K562 (cell line): Measurements from ENCODE around the gene SYNPO. TPM values are rescaled to one million over a fixed set of nuclear protein-coding genes. Genes with fewer than 3 reads are reported as not detected.
A peak's percentile ranks its signal among the peaks of the same experiment; 100 is the strongest.

Experiments
- CBFB ChIP-seq: sonication (generic); formaldehyde crosslinking; IDR thresholded peaks from 2 replicates; pipeline ENCODE4 v1.4.0; 2020; ENCODE audit warnings: mild to moderate bottlenecking, missing genetic modification reagents
- CREB1 ChIP-seq, 2 experiments: sonication (generic) in 1 of 2; formaldehyde crosslinking in 1 of 2; IDR thresholded peaks; 2 replicates each; pipeline versions ENCODE4 v1.6.1 to v1.8.0; 2012 to 2022; ENCODE audit warnings: inconsistent platforms in 1 of 2, mild to moderate bottlenecking in 1 of 2, missing genetic modification reagents in 1 of 2, moderate library complexity in 1 of 2
- CTCFL ChIP-seq: IDR thresholded peaks from 2 replicates; pipeline ENCODE4 v1.6.1; 2011; ENCODE audit warnings: borderline replicate concordance, low read depth, mild to moderate bottlenecking, moderate library complexity, low read length; ENCODE audit not compliant: insufficient read depth, poor library complexity, severe bottlenecking
- EGR1 ChIP-seq: fragments of 450-650 bp; conservative IDR thresholded peaks from 2 replicates; pipeline ENCODE4 v1.6.1; 2017; ENCODE audit warnings: mild to moderate bottlenecking
- FOSL1 ChIP-seq: fragments of 200-800 bp; sonication (Bioruptor generic); conservative IDR thresholded peaks from 2 replicates; pipeline ENCODE4 v1.6.1; 2016; ENCODE audit warnings: missing genetic modification characterization, missing compliant biosample characterization
- FOXP1 ChIP-seq: sonication (generic); formaldehyde crosslinking; IDR thresholded peaks from 2 replicates; pipeline ENCODE4 v1.8.0; 2022; ENCODE audit warnings: mild to moderate bottlenecking, missing genetic modification reagents
- MYC ChIP-seq, 2 experiments: fragments of 250-450 bp in 1 of 2; sonication (Bioruptor Pico) in 1 of 2; IDR thresholded peaks; 2 replicates each; pipeline versions ENCODE4 v1.5.1 to v1.6.1; 2012 to 2021; ENCODE audit warnings: low read depth in 2 of 2, borderline replicate concordance in 1 of 2, improper control_type of control experiment in 1 of 2, low read length in 1 of 2, mild to moderate bottlenecking in 1 of 2, moderate library complexity in 1 of 2
- NCOA6 ChIP-seq: fragments of 450-650 bp; IDR thresholded peaks from 2 replicates; pipeline ENCODE4 v1.6.1; 2017; ENCODE audit warnings: mild to moderate bottlenecking
- PHF8 ChIP-seq: fragments of 200-600 bp; sonication (generic); IDR thresholded peaks from 2 replicates; pipeline ENCODE4 v1.6.1; 2012; ENCODE audit warnings: mixed run types, mild to moderate bottlenecking, inconsistent platforms, low read length, moderate library complexity, borderline replicate concordance
- PML ChIP-seq: IDR thresholded peaks from 2 replicates; pipeline ENCODE4 v1.6.1; 2012; ENCODE audit warnings: low read length, inconsistent platforms
- RB1 ChIP-seq: fragments of 450-650 bp; IDR thresholded peaks from 2 replicates; pipeline ENCODE4 v1.6.1; 2017; ENCODE audit warnings: low read depth, mild to moderate bottlenecking
- U2AF2 ChIP-seq: fragments of 200-400 bp; formaldehyde crosslinking; optimal IDR thresholded peaks from 2 replicates; pipeline ENCODE3; 2017; ENCODE audit warnings: low read depth, mild to moderate bottlenecking, low read length
- ZBTB33 ChIP-seq: sonication (generic); formaldehyde crosslinking; IDR thresholded peaks from 2 replicates; pipeline ENCODE4 v1.8.1; 2023; ENCODE audit warnings: mild to moderate bottlenecking, missing genetic modification reagents
- polyA plus RNA-seq, 8 experiments: library from polyadenylated mRNA; depleted of rRNA in 4 of 8; stranded (reverse) in 5 of 8; unstranded in 3 of 8; fragments of >200 nt; fragmentation: Nextera tagmentation in 2 of 8; fragmentation: Illumina TruSeq in 1 of 8; extraction: Ambion mirVana in 2 of 8; extraction: Trizol in 1 of 8; gene quantifications; 2 replicates each; pipeline versions ENCODE4 v1.2.1 to v1.2.3, GENCODE V29; 2011 to 2014; ENCODE audit warnings: inconsistent platforms in 1 of 8, missing spikeins in 1 of 8
- total RNA-seq, 7 experiments: library from RNA; depleted of rRNA in 6 of 7; stranded (reverse); fragments of >200 nt in 6 of 7; fragmentation: Illumina TruSeq in 2 of 7; extraction: Trizol in 2 of 7; gene quantifications; 2 replicates each; pipeline versions ENCODE4 v1.2.1 to v1.2.3, GENCODE V29; 2011 to 2021; ENCODE audit warnings: low replicate concordance in 1 of 7
- TF ChIP-seq, protein P1 (sequence below): sonication (generic); formaldehyde crosslinking; IDR thresholded peaks from 2 replicates; pipeline ENCODE4 v1.8.0; 2023; ENCODE audit warnings: mild to moderate bottlenecking, missing genetic modification reagents

Gene SYNPO
- total and polyA plus RNA-seq, 9 of the 15 experiments (the other 6 are each of a cell fraction or from before 2014, with no cell fraction given) = 0.01 to 0.31 (median 0.03) TPM; not detected in 4

GRCh38 chr5:150656191-150657132, 16.0 kb downstream of the SYNPO start (continued):
- TF ChIP-seq FOSL1 (tag) = 0 out of 2 replicates have a peak, but pooled peaks have one; percentile 15
- TF ChIP-seq, protein P1, sequence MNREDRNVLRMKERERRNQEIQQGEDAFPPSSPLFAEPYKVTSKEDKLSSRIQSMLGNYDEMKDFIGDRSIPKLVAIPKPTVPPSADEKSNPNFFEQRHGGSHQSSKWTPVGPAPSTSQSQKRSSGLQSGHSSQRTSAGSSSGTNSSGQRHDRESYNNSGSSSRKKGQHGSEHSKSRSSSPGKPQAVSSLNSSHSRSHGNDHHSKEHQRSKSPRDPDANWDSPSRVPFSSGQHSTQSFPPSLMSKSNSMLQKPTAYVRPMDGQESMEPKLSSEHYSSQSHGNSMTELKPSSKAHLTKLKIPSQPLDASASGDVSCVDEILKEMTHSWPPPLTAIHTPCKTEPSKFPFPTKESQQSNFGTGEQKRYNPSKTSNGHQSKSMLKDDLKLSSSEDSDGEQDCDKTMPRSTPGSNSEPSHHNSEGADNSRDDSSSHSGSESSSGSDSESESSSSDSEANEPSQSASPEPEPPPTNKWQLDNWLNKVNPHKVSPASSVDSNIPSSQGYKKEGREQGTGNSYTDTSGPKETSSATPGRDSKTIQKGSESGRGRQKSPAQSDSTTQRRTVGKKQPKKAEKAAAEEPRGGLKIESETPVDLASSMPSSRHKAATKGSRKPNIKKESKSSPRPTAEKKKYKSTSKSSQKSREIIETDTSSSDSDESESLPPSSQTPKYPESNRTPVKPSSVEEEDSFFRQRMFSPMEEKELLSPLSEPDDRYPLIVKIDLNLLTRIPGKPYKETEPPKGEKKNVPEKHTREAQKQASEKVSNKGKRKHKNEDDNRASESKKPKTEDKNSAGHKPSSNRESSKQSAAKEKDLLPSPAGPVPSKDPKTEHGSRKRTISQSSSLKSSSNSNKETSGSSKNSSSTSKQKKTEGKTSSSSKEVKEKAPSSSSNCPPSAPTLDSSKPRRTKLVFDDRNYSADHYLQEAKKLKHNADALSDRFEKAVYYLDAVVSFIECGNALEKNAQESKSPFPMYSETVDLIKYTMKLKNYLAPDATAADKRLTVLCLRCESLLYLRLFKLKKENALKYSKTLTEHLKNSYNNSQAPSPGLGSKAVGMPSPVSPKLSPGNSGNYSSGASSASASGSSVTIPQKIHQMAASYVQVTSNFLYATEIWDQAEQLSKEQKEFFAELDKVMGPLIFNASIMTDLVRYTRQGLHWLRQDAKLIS (CRISPR knock-in tag) = peak; percentile 79
- peak; percentile 46; the same call in 1 of the 2 replicates for TF ChIP-seq PHF8
- no peak for TF ChIP-seq U2AF2
- 0 out of 2 replicates have a peak, but pooled peaks have one; percentile 30 for TF ChIP-seq PML
- TF ChIP-seq CTCFL = peak; percentile 71
- no peak; the same call in 1 of the 2 replicates for TF ChIP-seq CREB1 (IDR thresholded peaks at IDR 0.05)
- TF ChIP-seq CREB1 (CRISPR knock-in tag; IDR thresholded peaks at IDR 0.05) = peak; percentile 51; the same call in 1 of the 2 replicates
- TF ChIP-seq EGR1 = peak; percentile 70
- TF ChIP-seq MYC (IDR thresholded peaks at IDR 0.05; ENCODE audit: low read depth, low read length) = peak; percentile 59; the same call in 1 of the 2 replicates
- TF ChIP-seq MYC (CRISPR knock-in tag; IDR thresholded peaks at IDR 0.05; ENCODE audit: borderline replicate concordance, low read depth) = no peak
- peak; percentile 60; the same call in 1 of the 2 replicates for TF ChIP-seq ZBTB33 (CRISPR knock-in tag)
- peak; percentile 90 for TF ChIP-seq NCOA6
- TF ChIP-seq FOXP1 (CRISPR knock-in tag) = peak; percentile 31; the same call in 1 of the 2 replicates
- no peak for TF ChIP-seq CBFB
- peak; percentile 100 for TF ChIP-seq RB1
